HG03342 (cell line): Measurements from ENCODE around the gene THPO.

Experiments used
- ATAC-seq: cut with Tn5 transposase; IDR thresholded peaks from one replicate; pipeline ENCODE4 v1.9.1; 2021; ENCODE audit warnings: mild to moderate bottlenecking, moderate library complexity; ENCODE audit not compliant: unreplicated experiment

Gene THPO

DNA sequence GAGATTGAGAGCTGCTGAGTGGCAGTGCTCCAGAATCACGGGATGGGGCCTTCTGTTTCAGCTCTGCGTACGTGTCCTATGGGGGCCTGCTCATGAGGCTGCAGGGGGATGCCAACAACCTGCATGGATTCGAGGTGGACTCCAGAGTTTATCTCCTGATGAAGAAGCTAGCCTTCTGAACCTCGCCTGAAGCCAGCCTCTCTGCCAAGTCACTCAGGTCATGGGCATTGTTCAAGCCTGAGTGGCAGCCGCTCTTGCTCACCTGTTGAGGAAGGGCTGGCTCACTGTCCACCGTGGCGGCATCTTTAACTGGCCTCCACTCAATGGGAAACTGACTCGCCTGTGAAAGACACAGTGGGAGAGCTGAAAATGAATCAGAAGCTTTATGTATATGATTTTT, 9.9 kb downstream of the THPO start:
- no peak for ATAC-seq

DNA sequence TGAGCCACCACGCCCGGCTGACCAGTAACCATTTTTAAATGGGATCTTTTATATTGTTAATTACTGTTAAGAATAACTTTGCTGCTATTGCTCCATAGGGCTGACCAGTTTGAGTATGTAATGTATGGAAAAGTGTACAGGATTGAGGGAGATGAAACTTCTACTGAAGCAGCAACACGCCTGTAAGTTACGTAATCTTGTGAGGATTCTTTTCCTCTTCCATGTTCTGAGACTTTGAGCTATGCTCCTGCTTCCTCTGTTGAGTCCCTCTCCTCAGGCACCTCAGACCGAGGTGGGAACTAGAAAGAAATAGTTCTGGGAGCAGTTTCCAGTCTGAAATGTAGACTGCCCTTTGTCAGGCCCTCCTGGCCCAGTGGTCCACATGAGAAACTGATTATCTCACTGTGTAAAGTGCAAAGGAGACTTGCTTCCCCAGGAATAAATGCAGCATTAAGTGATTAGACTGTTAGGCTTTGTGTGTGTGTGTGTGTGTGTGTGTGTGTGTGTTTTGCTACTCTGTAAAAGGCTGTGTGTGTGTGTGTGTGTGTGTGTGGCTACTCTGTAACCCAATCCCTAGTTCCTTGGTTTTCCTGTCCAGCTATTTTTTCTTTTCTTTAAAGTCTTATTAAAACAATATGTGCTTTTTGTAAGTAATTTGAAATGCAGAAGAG, 11.3 kb downstream of the THPO start:
- ATAC-seq: no peak

DNA sequence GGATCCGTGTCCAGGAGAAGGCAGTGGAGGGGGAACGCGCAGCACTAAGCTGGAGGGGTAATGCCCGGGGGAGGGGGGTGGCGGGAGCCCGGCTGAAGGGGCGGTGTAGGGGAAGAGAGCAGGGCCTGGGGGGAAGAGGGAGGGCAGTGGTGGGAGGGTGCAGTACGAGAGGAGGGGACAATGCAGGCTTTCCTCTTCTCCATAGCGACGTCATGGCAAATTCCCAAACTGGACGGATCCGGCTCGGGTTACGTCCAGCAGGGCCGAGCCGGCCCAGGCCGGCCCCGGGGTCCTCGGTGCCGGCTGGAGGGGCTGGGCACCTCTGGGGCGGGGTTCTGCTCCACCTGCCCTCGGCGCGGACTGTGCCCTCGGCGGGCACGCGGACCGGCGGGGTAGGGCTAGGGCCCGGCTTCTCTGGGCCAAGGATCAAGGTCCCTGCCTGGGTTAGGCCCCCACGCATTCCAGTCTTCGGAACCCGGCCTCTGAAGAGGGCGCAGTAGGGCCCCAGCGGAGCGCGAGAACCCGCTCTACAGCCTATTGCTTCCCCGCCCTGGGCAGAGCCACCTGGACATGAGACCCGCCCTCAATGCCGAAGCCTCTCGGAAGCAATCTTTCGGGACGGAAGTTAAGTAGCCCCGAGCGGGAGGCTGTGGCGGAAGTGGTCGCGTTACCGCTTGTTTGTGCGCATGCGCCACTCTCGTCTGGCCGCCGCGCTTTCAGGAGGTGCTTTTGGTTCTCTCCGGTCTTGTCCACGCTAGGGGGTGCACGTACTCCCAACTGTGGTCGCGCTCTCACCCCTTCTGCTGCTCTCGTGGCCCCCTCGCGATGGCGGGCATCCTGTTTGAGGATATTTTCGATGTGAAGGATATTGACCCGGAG, 15.1 kb downstream of the THPO start:
- ATAC-seq: peak; percentile 87

DNA sequence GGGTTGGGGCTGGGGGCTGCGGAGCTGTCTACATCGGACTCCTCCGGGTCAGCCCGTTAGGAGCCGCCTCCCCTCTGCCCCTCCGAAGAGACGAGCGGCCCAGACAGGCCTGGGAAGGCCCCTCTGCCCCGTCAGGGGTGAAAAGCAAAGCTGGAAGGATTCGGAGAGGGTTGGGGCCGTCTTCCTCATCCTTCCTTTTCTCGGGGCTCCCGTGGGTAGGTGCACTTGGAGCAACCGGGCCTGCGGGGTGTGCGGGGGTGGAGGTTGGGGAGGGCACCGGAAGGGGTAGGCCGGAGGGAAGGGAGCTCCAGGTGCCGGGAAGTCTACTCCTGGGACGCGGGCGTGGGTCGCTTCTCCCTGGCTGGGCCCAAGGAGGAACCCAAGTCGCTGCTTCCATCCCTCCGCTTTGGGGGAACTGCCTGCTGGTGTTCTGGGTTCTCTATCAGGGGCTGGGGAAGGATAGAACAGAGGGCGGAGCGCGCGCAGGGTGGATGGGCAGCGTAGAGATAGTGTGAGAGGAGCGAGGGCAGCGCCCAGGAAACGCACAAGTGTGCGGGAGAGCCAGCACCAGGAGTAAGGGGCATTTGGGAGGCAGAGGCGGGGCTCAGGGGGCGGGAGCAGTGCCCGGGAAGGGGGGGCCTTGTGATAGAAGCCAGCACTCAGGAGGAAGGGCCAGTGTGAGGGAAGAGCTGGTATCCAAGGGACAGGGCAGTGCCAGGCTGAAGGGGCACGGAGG, 15.9 kb downstream of the THPO start:
- ATAC-seq: peak; percentile 4

DNA sequence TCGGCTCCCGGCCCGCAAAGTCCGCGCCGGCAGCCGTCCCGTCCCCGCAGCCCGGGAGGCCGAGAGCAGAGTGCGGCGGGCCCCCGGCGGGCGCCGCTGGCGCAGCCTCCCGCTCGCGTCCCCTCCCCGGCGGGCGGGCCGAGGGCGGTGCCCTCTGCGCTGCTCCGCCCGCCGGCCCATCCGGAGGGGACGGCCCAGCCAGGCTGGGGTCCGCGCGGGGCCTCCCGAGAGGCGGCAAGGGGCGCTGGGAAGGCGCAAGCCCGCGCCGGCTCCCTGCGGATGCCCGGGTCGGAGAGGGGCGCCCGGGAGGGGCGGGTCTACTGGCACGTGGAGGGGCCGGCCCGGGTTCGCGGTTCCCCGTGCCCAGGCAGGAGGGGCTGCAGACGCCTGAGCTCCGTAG, 16.5 kb downstream of the THPO start, which contains the start of the genes CLCN2 and POLR2H:
Gene CLCN2 (minus strand): TSS at position 74 of the 400 bp plus-strand sequence. CDS start 126 bp downstream, outside the sequence.
Gene POLR2H (plus strand): TSS at position 179 of the 400 bp plus-strand sequence. CDS start 1,783 bp downstream, outside the sequence.
- ATAC-seq: peak; percentile 30

DNA sequence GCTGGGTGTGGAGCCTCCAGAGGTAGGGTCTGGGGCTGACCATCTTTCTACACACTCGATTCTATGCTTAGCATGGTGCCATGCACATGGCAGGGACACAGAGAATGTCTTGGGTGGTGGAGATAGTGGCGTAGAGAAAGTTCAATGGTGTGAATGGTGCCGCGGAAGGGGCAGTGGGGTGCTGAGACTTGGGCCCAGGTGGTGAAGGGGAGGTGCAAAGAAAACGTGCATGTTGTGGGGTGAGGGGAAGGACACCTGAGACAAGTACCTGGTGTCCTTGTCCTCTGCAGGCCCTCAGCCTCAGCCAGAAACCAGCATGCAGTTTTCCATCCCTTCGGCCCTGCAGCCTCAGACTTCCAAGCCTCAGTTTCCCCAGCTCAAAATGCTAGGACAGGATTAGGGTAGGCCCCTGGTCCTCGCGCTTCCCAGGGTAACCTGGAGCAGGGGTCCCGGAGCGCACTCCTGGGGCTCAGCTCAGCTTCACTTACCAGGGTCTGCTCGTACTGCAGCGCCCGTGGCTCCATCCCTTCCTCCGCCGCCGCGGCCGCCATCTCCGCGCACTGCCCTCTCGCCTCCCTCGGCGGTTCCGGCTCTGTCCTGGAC, 17.0 kb downstream of the THPO start:
- no peak for ATAC-seq

DNA sequence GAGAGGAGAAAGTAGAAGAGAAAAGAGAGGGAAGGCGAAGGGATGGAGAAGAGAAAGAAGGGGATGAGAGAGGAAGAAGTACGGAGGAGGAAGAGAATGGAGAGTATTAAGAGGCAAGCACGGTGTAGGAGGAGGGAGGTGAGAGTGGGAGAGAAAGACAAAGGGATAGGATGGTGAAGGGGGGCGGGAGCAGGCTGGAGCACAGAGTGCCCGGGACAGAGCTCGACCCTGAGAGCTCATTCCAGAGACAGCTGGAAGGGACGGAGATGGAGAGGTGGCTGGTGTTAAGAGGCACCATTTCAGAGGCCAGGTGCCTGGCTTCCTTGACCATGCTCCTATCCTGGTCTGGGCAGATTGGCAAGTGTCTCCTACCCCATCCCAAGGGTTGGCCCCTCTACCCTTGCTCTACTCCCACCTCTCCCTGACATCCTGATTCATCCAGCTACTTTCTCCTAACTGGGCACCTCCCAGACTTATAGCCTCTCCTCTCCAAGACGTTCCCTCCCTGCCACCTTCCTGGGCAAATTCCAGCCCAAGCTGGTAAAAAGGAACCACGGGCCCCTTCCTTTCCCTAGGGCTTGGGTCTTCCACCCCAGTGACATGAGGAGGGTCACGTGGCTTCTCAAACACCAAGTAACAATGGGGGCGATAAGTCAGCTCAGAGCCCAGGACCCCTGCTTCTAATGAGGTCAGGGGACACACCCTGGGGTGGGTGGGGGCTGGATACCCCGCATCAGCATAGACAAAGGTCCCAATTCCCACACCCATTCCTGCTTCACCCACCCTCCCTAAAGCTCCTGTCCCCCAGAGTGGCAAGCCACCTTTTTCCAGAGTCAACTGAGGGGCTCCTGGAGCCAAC, 17.7 kb downstream of the THPO start:
- ATAC-seq: no peak

DNA sequence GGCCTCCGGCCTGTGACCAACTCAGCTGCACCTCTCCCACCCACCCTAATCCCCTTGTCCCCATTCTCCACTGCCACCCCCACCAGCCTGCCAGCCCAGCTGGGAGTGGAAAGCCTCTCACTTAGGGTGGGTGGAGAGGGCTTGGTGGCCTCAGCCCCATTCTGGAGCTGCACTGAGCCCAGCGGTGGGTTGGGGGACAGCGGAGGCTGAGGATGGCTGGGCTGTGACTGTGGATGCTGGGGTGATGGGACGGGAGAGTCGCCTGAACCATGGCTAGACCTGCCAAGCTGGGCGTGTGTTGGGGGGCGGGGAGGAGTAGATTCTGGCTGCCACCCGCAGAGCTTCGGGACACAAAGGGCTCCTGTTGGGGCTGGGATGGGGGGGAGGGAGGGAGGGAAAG, 18.4 kb downstream of the THPO start:
- no peak for ATAC-seq

DNA sequence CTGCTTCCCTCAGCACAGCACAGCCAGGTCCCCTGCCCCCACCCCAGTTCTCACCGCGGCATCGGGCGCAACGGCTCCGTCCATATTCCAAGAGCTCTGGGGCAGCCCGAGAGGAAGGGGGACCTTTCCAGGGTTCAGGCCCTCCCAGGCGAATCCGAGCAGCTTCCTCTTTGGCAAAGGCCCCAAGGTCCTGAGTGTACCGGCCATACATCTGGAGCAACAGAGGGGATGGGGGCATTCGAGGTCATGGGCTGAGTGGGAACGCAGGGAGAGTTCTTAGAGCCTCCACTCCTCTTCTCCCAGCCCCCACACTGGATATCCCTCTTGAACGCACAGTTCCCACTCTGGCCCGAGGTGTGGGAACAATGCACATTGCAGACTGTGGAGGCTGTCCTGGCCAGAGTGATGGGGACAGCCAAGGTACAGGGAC, 19.1 kb downstream of the THPO start:
- ATAC-seq: no peak

DNA sequence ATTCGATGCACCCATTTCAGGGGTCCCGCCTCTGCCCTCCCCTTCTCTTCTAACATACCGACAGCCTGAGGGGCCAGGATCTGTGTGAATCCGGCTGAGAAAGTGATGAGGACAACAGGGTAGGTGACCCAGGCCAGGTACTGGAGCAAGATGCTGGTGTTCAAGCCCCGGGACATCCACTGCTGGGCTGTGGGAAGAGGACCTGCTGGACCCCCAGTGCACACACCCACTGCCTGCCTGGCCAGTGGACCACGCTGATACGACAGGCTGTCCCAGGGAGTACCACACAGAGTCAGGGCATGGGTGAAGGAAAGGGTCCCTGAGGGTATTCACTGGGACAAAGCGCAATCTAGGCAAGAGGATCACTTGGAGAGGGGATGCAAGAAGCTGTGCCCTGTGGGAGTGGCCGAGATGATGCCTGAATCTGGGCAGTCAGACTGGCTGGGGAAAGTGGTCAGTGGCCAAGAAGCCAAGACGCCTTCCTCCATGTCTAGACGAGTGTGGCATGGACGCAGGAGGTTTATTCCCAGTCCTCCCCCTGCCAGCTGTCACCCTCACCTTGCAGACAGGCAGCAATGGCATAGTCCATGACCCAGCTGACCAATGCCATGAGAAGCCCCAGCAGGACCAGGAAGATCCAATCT, 19.8 kb downstream of the THPO start:
- no peak for ATAC-seq

DNA sequence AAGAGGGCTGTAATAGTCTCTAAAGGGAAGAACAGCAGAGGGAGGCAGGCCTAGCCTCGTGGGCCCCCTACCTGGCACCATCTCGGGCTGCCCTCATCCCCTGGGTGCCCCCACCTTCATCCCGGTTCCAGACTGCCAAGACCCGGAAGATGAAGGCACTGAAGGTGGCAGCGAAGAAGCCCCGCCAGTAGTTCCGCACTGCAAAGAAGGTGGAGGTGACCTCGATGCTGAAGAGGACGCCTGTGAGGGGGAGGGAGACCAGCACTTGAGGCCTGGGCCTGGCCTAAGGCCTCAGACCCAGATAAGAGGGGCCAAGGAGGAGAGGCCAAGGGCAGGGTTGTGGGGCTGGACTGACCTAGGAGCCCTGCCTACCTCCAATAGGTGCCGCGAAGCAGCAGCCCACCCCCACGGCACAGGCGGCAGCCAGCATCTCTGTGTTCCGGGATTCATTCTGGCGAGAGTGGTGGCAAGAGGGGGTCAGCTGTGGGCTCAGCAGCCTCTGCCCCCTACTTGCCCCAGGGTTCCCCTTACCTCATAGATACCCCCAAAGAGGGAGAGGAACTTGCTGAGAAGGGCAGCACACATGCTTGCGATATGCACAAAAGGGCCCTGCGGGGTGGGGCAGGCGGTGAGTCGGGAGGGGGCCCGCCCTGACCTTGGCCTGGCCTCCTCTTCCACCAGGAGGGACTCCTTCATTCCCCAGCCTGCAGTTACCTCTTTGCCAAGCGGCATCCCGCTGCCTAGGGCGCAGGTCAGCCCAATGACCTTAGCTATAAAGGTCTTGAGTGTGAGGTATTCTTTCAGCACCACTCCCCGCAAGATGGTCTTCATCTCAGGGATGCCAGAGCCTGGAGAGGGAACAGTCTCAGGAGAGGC, 20.5 kb downstream of the THPO start:
- ATAC-seq: no peak

DNA sequence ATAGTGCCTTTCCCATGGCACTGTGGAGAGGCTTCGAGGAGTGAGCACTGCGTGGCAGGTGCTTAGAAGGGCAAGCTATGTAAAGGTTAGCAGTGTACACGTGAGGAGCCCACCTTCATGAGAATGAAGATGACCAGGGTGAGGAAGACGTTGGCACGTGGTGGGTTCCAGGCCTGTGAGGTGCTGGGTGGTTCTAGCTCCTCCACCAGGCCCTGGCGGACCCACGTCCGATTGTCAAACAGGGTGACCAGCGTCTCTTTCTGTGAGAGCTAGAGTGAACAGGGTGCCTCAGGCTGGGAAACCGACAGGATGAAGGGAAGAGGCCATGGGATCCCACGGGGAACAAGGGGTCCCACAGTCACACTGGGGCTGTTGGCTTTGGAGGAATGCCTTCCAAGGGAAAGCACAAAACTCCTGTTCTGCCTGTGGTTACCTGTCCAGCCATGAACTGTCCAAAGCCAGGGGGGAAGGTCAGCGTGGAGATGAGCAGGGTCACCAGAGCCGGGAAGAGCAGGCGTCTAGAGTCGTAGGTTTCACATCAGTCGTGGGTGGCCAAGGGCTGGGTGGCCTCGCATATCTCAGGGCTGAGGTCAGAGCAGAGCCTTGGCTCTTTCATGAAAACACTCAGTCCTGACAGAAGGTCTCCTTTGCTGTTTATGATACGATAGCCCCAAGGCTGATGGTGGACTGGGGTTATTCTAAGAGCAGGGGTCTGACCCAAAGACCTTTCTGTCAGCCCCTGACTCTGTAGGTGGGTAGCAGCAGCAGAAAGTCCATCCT, 22.6 kb downstream of the THPO start:
- no peak for ATAC-seq

DNA sequence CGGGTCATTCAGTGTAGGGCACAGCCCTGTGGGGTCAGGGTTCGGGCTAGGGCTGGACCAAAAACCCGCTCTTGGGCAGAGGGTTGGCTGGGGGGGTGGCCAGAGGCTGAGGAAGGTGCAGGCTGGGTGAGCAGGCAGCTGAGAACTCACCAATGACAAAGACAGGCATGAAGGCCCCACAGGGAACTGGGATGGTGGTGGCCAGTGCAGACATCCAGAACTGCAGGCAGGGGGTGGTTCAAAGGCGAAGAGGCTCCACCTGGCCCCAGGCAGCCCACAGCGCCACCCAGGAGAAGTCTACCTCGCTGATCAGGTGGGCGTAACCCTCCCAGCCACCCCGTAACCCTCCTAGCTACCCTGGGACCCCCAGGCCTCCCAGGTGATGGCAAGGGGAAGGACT, 23.3 kb downstream of the THPO start:
- no peak for ATAC-seq

DNA sequence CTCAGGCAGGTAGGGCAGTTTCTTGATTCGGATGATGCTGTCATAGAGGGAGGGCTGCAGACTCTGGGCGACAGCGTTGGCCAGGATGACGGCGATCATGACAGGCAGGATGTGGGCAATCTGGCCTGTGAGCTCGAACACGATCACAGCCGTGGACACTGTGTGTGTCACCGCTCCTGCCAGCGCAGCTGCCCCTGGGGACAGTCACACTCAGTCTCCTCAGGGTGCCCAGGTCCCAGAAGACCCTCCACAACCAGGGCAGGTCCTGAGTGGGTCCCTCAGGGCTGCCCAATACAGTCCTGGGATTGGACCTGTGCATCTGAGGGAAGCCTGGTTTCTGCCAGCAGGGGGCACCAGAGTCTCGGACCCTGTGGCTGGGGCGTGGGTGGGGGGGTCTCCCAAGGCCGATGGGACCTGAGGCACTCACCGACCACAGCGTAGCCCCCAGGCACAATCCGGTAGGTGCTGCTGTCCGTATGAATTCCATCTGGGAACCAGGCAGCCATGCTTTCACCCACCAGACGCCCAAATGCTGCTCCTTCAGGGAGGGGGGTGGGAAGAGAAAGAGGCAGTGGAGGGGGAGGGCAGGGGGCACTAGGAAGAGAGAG, 23.8 kb downstream of the THPO start:
- no peak for ATAC-seq

DNA sequence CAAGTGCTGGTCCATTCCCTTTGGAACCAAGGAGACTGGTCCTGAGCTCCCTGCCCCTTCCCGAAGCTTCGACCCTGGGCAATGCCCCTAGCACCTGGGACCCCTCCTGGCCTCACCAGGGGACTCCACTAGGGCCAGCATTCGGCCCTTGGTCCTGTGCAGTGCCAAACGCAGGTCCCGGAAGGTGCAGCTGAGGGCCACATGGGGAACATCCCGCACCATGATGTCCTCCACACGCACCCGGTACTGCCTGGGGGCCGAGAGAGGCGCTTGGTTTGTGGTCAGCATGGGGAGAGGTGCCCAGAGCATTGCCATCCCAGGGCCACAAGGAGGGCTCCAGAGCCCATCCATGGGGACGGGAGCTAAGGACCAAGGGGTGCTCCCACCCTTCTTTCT, 24.5 kb downstream of the THPO start:
- ATAC-seq: no peak

DNA sequence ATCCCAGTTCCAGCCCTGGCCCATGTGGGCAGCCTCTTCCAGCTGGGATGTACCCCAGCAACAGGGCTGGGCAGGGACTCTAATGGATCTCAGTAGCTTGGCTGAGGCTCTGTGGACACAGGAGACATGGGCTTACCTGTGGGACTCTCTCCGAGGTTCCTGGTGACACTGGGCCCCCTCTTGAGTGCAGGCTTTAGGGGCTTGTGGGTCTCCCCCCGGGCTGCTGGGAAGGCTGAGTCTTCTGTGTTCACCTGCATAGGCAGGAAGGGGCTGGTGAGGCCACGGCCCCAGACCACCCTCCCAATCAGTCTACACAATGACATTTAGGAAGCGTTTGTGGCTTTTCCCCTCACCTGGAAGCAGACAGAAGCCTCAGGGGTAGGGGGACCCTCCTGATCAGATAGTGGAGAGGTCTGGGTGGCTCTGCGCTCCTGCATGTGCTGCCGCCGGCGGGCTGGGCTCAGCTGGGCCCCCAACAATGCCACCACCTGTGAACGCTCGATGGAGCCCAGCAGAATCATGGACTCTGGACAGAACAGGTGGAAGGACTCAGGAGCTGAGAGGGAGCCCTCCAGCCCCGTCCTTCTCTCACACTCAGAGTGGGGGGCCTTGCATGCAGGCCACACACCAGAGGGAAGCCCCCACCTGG, 25.0 kb downstream of the THPO start:
- ATAC-seq: no peak
